HG02885 (cell line): ENCODE results near the gene TMEM120B.

Experiments used
- ATAC-seq: cut with Tn5 transposase; IDR thresholded peaks from one replicate; pipeline ENCODE4 v1.9.1; 2021; ENCODE audit warnings: mild to moderate bottlenecking; ENCODE audit not compliant: unreplicated experiment, poor library complexity

The TMEM120B gene

DNA sequence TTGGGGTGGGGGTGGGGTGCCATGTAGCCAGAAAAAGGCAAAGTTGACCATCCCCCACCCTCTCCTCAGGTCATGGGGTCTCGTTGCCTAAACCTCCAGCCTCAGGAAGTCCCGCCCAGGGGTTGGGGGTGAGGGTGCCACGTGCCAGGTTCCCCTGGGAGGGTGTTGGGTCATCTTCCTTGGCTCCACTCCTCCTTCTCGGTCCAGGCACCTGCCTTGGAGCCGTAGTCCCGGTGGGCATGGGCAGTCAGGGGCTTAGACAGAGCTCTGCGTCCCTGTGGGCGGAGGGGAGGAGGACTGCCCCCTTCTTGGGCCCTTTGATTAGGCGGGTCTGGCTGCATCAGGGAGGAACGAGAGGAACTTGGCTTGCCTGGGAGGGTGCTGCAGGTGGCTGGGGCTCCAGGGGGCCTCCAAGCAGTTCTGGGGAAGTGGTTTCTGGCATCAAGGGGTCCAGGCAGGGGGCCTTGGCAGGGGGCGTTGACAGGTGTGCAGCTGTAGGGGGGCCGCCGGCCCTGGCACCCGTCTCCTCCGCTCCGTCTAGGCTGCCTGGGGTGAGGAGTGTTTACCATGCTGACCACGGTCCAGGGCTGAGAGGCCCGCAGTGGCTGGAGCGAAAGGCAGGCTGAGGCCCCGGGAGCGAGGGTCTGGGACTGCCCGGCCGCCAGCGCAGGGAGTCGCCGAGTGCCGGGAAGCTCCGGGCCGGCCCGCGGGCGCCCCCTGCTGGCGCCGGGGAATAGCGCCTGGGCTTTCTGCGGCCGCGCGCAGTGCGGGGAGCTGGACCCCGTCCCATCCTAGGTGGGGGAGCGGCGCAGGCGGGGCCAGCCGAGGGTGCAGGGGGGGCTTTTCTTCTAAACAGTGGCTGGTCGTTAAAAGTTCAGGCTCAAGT, 99.1 kb downstream of the TMEM120B start:
- ATAC-seq = peak; percentile 79

DNA sequence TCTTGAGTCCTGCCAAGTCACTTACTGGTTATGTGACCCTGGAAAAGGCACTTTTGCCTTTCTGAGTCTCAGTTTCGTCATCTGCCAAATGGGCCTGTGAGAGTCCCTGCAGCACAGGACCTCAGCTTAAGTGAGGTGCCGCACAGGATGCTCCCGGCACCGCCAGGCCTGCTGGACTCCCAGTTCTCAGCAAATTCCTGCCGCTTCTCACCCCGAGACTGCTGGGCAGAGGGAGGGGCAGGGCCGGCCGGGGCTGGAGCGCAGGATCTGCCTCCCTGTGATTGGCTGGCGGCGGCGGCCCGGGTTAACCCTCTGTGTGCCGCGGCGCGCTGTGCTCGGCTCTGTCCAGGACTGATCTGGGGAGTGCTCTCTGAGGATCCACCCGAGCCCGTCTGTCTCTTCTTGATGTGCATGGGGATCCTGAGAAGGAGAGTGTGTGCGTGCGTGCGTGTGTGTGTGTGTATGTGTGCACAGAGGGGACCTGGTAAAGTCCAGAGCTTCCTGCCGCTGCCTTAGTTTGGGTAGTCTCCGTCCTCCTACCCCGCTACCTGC, 99.8 kb downstream of the TMEM120B start:
- ATAC-seq = peak; percentile 62

DNA sequence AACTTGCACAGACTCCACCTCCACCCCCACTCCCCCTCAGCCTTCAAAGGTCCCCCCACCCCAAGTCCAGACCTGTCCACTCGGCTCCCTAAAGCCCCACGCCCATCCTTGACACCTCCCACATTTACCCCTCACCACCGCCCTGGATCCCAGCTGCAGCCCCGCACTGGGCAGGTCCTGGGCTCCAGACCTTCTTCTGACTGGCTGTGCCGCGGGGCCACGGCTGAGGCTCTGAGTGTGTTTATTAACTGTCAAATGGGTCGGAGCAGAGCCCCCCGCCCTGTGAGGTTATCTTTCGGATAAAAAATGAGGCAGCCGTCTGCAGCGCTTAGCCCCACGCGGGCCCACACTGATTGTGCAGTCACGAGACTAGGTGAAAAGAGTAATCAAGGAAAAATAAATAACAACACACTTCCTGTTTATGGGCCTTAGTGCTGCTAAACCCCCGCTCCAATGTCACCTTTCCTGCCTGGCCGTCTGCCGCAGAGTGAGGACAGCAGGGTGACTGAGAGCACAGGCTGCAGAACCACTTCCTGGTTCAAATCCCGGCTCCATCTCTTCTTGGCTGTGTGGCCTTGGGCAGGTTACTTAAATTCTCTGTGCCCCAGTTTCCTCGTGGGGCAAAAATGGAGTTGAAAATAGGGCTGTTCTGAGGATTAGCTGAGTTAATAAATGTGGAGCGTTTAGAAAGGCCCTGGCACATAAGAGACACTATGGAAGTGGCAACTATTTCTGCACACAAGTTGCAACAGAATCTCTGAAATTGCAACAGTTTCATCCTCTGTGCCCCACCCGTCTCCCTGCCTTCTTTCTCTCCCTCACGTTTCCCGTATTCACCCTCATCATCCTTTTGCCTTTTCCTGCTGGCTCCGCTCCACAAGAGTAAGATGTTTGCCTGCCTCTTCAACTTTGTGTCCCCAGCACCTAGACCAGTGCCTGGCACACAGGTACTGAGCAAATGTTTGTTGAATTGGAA, 100.7 kb downstream of the TMEM120B start:
- ATAC-seq = no peak

- ATAC-seq = no peak
Measured at GRCh38 chr12:121813951-121814350, 101.4 kb downstream of the TMEM120B start.

DNA sequence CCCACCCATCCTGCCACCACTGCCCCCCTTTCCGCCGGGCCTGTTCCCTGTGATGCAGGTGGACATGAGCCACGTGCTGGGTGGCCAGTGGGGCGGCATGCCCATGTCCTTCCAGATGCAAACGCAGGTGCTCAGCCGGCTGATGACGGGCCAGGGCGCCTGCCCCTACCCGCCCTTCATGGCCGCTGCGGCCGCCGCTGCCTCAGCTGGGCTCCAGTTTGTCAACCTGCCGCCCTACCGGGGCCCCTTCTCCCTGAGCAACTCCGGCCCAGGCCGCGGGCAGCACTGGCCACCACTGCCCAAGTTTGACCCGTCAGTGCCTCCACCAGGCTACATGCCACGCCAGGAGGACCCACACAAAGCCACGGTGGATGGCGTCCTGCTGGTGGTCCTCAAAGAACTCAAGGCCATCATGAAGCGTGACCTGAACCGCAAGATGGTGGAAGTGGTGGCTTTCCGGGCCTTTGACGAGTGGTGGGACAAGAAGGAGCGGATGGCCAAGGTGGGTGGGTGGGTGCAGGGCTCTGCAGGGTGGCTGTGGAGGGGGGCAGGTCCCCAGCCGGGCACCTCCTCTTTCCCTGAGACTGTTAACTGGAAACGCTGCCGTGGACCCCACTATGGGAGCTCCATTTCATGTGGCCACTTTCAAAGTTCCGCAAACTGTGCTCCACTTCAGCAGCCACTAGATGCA, 102.0 kb downstream of the TMEM120B start:
- no peak for ATAC-seq

DNA sequence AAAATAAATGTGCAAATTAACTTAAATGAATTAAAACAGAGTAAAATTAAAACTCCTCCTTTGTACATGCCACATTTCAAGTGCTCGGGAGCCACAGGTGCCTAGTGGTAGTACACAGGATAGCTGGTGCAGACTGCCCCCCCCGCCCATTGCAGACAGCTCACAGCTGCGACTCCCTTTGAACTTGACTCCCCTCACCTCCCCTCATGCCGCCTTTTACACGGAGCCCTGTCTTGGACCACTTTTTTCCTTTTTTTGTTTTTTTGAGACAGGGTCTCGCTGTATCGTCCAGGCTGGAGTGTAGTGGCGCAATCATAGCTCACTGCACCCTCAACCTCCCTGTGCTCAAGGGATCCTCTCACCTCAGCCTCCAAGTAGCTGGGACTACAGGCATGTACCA, 102.7 kb downstream of the TMEM120B start:
- no peak for ATAC-seq

GRCh38 chr12:121816925-121817647, 104.5 kb downstream of the TMEM120B start:
- no peak for ATAC-seq

DNA sequence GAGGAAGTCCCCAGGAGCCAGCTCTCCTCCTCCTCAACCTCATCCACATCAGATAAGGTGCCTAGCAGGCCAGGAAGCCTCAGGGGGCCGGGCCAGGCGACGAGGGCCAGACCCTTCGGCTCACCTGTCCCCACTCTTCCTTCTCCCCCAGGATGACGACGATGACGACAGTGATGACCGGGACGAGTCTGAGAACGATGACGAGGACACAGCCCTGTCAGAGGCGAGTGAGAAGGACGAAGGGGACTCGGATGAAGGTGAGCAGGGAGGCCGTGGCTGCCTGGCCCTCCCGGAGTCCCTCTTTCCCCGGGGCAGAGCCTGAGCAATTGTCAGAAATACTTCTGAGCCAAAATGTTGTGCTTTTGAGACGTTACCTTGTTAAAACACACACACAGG, 105.1 kb downstream of the TMEM120B start:
- no peak for ATAC-seq

DNA sequence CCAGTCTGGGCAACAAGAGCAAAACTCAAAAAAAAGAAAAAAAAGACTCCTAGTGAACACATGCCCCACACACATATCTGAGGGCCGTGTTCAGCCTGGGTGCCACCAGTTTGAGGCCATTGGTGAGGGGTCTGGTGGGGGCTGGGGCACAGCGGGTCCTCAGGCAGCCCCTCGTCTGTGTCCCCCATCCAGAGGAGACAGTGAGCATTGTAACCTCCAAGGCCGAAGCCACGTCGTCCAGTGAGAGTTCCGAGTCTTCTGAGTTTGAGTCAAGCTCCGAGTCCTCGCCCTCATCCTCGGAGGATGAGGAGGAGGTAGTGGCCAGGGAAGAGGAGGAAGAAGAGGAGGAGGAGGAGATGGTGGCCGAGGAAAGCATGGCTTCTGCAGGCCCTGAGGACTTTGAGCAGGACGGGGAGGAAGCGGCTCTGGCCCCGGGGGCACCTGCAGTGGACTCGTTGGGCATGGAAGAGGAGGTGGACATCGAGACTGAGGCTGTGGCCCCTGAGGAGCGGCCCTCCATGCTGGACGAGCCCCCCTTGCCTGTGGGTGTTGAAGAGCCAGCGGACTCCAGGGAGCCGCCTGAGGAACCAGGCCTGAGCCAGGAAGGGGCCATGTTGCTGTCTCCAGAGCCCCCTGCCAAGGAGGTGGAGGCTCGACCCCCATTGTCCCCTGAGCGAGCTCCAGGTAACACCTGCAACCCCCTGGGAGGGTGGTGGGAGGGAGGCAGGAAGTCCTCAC, 106.8 kb downstream of the TMEM120B start:
- no peak for ATAC-seq

- ATAC-seq = no peak
Measured at GRCh38 chr12:121820056-121820455, 107.5 kb downstream of the TMEM120B start.

GRCh38 chr12:121822393-121823100, 110.0 kb downstream of the TMEM120B start:
- ATAC-seq = no peak

DNA sequence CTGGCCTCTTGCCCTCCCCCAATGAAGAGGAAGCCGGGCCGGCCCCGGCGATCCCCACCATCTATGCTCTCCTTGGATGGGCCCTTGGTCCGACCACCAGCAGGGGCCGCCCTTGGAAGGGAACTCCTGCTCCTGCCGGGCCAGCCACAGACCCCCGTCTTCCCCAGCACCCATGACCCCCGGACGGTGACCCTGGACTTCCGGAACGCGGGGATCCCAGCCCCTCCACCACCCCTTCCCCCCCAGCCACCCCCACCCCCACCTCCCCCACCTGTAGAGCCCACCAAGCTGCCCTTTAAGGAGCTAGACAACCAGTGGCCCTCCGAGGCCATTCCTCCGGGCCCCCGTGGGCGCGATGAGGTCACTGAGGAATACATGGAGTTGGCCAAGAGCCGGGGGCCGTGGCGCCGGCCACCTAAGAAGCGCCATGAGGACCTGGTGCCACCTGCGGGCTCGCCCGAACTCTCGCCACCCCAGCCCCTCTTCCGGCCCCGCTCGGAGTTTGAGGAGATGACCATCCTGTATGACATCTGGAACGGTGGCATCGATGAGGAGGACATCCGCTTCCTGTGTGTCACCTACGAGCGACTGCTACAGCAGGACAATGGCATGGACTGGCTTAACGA, 110.7 kb downstream of the TMEM120B start:
- ATAC-seq = no peak

GRCh38 chr12:121823727-121824115, 111.2 kb downstream of the TMEM120B start:
- no peak for ATAC-seq

GRCh38 chr12:121825041-121825523, 112.5 kb downstream of the TMEM120B start:
- ATAC-seq = no peak

- no peak for ATAC-seq
Measured at GRCh38 chr12:121826318-121827150, 114.0 kb downstream of the TMEM120B start.

GRCh38 chr12:121827351-121828099, 115.0 kb downstream of the TMEM120B start:
- ATAC-seq = no peak
